HL-60 (cell line): ENCODE results near the gene SESN2.

Experiments
- DNase-seq, 2 experiments: peaks; one replicate each; pipeline ENCODE4 v3.0.0-alpha.2; 2010 to 2020; ENCODE audit warnings: low read depth in 1 of 2, low spot score in 1 of 2
- H3K27ac ChIP-seq: fragments of 250-450 bp; sonication (Bioruptor Pico); replicated peaks from 2 replicates; pipeline ENCODE4 v1.5.1; 2020; ENCODE audit warnings: mild to moderate bottlenecking, moderate library complexity
- H3K27me3 ChIP-seq: fragments of 250-450 bp; sonication (Bioruptor Pico); 2 replicates; pipeline ENCODE4 v1.5.1; 2021; ENCODE audit warnings: mild to moderate bottlenecking, moderate library complexity; ENCODE audit not compliant: insufficient read depth, poor library complexity, severe bottlenecking
- H3K4me3 ChIP-seq: replicated peaks from 2 replicates; pipeline ENCODE4 v1.5.1; 2011; ENCODE audit warnings: mild to moderate bottlenecking, control low read depth, low read length; ENCODE audit not compliant: insufficient read depth
- CTCF ChIP-seq: IDR thresholded peaks from one replicate; pipeline ENCODE4 v1.5.1; 2011; ENCODE audit warnings: low read length, control low read depth, inconsistent platforms; ENCODE audit not compliant: insufficient read depth
- GABPA ChIP-seq: IDR thresholded peaks from 2 replicates; pipeline ENCODE4 v1.6.1; 2012; ENCODE audit warnings: low read depth
- POLR2AphosphoS5 ChIP-seq: IDR thresholded peaks from 2 replicates; pipeline ENCODE4 v1.6.1; 2012; ENCODE audit warnings: low read depth
- REST ChIP-seq: IDR thresholded peaks from 2 replicates; pipeline ENCODE4 v1.6.1; 2012; ENCODE audit warnings: low read depth; ENCODE audit not compliant: insufficient replicate concordance
- SPI1 ChIP-seq: IDR thresholded peaks from 2 replicates; pipeline ENCODE4 v1.6.1; 2012; ENCODE audit warnings: low read depth, mild to moderate bottlenecking, borderline replicate concordance

The SESN2 gene

GRCh38 chr1:28288487-28288886, 29.2 kb downstream of the SESN2 start:
- DNase-seq, result no peak

GRCh38 chr1:28290851-28291250, 31.5 kb downstream of the SESN2 start:
- TF ChIP-seq POLR2AphosphoS5 (no peak), SPI1 (no peak), CTCF (no peak), REST (no peak), GABPA (no peak)
- Histone ChIP-seq H3K4me3 (no peak overlapping the region), H3K27ac (no peak overlapping the region), H3K27me3 (no peaks in the 10 kb centered on the region)
- no peak for DNase-seq

More at GRCh38 chr1:28288487-28288886, 29.2 kb downstream of the SESN2 start:
- H3K27me3 ChIP-seq, result no peaks in the 10 kb centered on the region
- no peak for TF ChIP-seq POLR2AphosphoS5
- H3K4me3 ChIP-seq, result no peak overlapping the region
- no peak overlapping the region for H3K27ac ChIP-seq

DNA sequence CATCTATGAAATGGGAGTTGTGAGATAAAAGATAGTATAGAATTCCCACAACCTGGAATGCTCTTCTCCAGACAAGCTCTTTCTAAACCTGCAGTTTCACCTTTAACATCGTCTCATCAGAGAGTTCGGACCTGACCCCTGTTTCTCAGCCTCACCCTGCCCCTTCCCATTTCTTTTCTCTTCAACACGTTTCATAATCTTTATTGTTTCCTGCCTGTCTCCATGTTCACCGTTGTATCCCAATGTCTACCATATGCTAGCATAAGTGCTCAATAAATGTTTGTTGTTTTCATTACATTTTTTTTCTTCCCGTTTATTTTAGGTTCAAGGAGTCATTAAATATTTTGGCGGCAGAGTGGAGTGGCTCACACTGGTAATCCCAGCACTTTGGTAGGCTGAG, 32.4 kb downstream of the SESN2 start:
- DNase-seq, result no peak
- Histone ChIP-seq H3K27me3 (no peaks in the 10 kb centered on the region), H3K27ac (no peak overlapping the region), H3K4me3 (no peak overlapping the region)
- TF ChIP-seq POLR2AphosphoS5 (no peak), REST (no peak), SPI1 (no peak), GABPA (no peak), CTCF (no peak)

- DNase-seq, result no peak
- TF ChIP-seq GABPA, result no peak
- no peak for TF ChIP-seq REST
- no peak for TF ChIP-seq SPI1
- no peak for TF ChIP-seq CTCF
- TF ChIP-seq POLR2AphosphoS5, result no peak
- no peaks in the 10 kb centered on the region for H3K27me3 ChIP-seq
- no peak overlapping the region for H3K4me3 ChIP-seq
- no peak overlapping the region for H3K27ac ChIP-seq
Measured at GRCh38 chr1:28295936-28296335, 36.6 kb downstream of the SESN2 start.
